HuH-7 (cell line): ENCODE data around the gene MAP4K1.
"Not testable (repeated sequence)": the region's sequence is repeated elsewhere in the genome, so short reads cannot be mapped to it uniquely, and the experiment has no call there.

Experiments
- DNase-seq: peaks from one replicate; pipeline ENCODE4 v3.0.0; 2011; ENCODE audit warnings: low spot score

The MAP4K1 gene

GRCh38 chr19:38569368-38569983 is 48.3 kb downstream of the MAP4K1 start:
- no peak for DNase-seq

GRCh38 chr19:38565691-38566105 is 52.1 kb downstream of the MAP4K1 start:
- DNase-seq = no peak

DNA sequence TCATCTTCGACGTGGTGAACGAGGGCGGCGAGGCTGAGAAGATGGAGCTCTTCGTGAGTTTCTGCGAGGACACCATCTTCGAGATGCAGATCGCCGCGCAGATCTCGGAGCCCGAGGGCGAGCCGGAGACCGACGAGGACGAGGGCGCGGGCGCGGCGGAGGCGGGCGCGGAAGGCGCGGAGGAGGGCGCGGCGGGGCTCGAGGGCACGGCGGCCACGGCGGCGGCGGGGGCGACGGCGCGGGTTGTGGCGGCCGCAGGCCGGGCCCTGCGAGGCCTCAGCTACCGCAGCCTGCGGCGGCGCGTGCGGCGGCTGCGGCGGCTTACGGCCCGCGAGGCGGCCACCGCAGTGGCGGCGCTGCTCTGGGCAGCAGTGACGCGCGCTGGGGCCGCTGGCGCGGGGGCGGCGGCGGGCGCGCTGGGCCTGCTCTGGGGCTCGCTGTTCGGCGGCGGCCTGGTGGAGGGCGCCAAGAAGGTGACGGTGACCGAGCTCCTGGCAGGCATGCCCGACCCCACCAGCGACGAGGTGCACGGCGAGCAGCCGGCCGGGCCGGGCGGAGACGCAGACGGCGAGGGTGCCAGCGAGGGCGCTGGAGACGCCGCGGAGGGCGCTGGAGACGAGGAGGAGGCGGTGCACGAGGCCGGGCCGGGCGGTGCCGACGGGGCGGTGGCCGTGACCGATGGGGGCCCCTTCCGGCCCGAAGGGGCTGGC is 52.6 kb downstream of the MAP4K1 start:
- DNase-seq = no peak

- DNase-seq = no peak
Observed at GRCh38 chr19:38563475-38563874, 54.3 kb downstream of the MAP4K1 start.

- no peak for DNase-seq
Observed at GRCh38 chr19:38562096-38562495, 55.7 kb downstream of the MAP4K1 start.

GRCh38 chr19:38561658-38562057 is 56.1 kb downstream of the MAP4K1 start:
- DNase-seq = no peak

DNA sequence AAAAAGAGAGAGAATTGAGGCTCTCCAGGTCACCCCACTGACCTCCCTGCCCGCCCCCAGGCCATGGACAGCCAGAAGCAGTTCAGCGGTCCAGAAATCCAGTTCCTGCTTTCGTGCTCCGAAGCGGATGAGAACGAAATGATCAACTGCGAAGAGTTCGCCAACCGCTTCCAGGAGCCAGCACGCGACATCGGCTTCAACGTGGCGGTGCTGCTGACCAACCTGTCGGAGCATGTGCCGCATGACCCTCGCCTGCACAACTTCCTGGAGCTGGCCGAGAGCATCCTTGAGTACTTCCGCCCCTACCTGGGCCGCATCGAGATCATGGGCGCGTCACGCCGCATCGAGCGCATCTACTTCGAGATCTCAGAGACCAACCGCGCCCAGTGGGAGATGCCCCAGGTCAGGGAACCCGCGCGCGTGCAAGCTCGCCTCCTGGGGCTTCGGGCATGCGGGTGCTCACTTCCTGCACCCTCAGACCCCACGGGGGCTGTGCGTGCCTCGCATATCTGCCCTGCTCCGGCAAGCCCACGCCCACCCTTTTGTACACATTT is 56.6 kb downstream of the MAP4K1 start:
- no peak for DNase-seq

GRCh38 chr19:38559428-38560401 is 58.0 kb downstream of the MAP4K1 start:
- DNase-seq = no peak

DNA sequence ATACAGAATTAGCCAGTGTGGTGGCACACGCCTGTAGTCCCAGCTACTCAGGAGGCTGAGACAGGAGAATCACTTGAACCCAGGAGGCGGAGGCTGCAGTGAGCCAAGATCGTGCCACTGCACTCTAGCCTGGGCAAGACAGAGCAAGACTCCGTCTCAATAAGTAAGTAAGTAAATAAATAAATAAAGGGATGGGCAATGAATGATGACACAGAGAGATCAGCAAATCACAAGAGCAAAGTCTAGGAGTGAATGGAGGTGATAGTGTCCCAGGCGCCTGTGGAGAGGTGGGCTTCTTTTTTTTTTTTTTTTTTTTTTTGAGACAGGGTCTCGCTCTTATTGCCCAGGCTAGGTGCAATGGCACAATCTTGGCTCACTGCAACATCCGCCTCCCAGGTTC is 58.8 kb downstream of the MAP4K1 start:
- DNase-seq = not testable (repeated sequence)

DNA sequence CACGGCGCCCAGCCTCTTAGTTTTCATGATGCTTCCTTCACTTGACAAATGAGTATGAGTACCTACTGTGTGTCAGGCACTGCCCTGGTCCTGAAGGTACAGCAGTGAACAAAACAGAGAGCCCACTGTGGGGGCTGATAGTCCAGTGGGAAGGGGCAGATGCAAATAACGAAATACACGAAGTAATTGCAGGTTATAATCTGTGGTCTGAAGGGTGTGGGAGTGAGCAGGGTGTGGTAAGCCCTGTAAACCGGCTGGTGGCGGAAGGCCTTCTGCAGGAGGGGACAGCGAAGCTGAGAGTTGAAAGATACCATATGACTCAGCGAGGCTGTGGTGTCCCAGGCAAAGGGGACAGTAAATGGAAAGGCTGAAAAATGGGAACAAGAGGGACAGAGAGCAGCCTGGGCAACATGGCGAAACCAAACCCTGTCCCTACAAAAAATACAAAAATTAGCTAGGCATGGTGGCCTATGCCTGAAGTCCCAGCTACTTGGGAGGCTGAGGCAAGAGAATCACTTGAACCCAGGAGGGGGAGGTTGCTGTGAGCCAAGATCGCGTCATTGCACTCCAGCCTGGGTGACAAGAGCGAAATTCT is 60.5 kb downstream of the MAP4K1 start:
- no peak for DNase-seq

DNA sequence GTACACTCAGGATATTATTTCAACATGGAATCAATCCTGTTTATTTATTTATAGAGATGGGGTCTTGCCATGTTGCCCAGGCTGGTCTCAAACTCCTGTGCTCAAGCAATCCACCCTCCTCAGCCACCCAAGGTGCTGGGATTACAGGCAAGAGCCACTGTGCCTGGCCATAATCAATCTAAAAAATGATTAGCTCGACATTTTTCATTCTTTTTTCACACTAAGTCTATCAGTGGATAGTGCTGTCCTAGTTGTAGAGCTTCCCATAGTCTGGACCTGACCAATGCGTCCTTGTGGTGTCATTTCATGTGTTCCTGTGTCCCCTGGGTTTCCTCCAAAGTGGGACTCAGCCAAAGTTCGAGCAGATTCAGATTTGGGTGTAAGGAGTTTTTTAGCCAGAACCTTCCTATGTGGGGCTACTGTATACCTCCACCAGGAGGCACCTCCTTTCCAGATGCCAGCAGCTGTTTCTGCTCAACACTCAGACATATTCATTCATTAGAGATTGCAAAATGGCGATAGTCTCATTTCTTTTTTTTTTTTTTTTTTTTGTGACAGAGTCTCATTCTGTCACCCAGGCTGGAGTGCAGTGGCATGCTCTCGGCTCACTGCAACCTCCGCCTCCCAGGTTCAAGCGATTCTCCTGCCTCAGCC is 61.1 kb downstream of the MAP4K1 start:
- DNase-seq = no peak

GRCh38 chr19:38555200-38555599 is 62.6 kb downstream of the MAP4K1 start:
- DNase-seq = no peak

DNA sequence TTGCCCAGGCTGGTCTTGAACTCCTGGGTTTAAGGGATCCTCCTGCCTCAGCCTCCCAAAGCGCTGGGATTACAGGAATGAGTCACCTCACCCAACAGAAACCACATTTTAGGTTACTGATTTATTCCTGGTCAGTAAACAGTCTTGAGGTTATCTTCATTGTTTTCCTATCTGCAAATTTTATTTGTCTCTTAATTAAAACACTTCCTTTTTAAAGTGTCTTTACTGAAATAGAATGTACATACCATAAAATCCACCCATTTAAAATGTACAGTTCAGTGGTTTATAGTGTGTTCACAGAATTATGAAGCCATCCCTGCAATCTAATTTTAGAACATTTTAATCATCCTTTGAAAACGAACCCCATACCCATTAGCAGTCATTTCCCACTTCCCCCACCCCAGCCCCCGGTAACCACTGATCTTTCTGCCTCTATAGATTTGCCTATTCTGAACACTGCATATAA is 63.0 kb downstream of the MAP4K1 start:
- DNase-seq = no peak

DNA sequence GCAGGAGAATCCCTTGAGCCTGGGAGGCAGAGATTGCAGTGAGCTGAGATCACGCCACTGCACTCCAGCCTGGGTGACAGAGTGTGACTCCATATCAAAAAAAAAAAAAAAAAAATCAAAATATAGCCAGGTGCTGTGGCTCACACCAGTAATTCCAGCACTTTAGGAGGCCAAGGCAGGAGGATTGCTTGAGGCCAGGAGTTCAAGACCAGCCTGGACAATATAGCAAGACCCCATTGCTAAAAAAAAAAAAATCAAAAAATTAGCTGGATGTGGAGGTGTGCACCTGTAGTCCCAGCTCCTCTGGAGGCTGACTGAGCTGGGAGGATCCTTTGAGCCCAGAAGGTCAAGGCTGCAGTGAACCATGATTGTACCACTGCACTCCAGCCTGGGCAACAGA is 64.5 kb downstream of the MAP4K1 start:
- not testable (repeated sequence) for DNase-seq

DNA sequence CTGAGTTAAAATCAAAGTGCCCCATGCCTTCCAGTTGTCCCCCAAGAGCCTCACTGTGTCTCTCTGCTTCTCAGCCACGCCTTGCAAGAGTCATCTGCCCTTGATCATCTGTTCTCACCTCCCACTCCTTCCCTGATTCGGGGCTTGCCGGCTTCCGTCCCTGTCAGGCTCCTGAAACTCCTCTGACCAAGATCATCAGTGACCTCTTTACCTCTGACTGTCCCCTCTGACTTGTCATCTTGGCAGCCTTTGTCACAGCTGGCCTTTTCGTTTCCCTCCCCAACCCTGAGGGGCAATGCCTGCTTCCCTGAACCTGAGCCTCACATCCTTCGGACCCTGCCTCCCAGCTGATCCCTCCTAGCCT is 66.3 kb downstream of the MAP4K1 start:
- DNase-seq = no peak

DNA sequence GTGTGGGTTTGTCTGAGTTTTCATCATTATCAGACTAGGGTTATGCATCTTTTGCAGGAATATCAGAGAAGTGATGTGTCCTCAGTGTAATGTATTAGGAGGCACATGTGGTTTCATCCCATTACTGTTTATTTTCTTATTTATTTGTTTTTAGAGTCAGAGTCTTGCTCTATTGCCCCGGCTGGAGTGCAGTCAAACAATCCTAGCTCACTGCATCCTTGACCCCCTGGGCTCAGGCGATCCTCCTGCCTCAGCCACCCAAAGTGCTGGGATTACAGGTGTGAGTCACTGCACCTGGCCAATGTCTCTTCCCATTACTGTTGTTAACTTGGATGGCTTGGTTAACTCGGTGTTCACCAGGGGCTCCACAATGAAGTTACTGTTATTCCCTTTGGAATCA is 67.4 kb downstream of the MAP4K1 start:
- no peak for DNase-seq

DNA sequence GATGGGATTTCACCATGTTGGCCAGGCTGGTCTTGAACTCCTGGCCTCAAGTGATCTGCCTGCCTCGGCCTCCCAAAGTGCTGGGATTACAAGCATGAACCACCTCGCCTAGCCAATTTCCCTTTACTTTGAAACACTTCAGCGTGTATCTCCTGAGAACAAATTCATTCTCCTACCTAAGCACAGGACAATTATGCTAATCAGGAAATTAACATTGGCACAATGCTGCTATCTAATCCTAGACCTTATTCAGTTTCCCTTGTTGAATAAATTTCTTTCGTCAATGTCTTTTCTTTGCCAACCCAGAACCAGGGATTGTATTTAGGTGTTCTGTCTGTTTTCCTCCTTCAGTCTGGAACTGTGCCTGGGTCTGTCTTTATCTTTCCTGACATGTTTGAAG is 67.8 kb downstream of the MAP4K1 start:
- DNase-seq = no peak

DNA sequence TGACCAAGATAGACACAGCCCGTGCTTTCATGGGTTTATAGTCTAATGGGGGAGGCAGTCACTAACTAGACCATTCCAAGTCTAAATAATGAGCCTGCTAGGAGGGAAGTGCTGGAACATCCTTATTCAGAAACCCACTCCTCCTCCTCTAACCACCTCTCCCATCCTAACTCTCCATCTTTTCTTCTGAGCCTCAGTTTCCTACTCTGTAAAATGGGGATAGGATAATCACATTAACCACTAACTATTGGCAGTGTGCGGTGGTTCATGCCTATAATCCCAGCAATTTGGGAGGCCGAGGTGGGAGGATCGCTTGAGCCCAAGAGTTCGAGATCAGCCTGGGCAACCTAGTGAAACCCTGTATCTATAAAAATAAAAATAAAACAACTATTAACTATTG is 68.7 kb downstream of the MAP4K1 start:
- DNase-seq = no peak

- no peak for DNase-seq
Observed at GRCh38 chr19:38547421-38547820, 70.3 kb downstream of the MAP4K1 start.

- DNase-seq = no peak
Observed at GRCh38 chr19:38545596-38545995, 72.2 kb downstream of the MAP4K1 start.

DNA sequence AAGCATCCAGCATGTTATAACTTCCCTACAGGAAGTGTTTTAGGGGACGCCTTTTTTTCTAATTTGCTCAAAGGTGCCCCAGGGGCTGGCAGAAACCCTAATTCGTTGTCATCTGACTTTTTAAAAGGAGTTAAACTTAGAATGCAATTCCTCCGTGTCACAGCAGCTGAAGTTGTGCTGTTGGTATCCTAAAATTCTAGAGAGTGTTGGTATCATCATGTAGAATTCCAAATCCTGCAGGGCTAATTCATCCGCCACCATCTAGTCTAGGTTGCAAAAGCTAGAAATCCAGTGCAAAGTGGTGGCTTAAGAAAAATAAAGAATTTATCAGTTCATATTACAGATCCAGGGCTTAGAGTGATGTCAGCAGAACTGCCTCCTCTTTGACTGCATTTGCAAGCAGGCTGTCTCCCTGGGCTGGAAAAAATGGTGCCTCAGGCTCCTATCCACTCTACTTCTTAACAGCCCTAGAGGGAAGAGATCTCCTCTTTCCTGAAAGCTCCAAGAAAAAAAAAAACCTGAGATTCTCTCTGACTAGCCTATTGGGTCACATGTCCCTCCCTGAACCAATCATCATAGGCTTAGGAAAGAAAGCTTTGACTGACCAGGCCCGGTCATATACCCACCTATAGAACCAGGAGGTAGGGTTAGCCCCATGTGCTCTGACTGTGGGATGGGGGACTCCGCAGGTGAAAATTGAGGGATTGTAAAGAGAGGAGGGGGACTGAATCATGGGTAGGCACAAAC is 73.0 kb downstream of the MAP4K1 start:
- no peak for DNase-seq
